HFFc6 (cell line): ENCODE data around the gene MIER1. TPM values are rescaled to one million over a fixed set of nuclear protein-coding genes. Genes with fewer than 3 reads are reported as not detected.

Experiments
- DNase-seq: peaks from one replicate; pipeline ENCODE4 v3.0.0-alpha.2; 2018
- H3K27ac Mint-ChIP-seq: 2 replicates; pipeline ENCODE4 v1.8.0; 2020; ENCODE audit warnings: mild to moderate bottlenecking, mixed read lengths
- H3K27me3 Mint-ChIP-seq: 2 replicates; pipeline ENCODE4 v1.8.0; 2021; ENCODE audit warnings: mild to moderate bottlenecking, moderate library complexity, mixed read lengths; ENCODE audit not compliant: insufficient read depth
- H3K36me3 Mint-ChIP-seq: 2 replicates; pipeline ENCODE4 v1.8.0; 2021; ENCODE audit warnings: low read depth, mixed read lengths
- H3K4me1 Mint-ChIP-seq: 2 replicates; pipeline ENCODE4 v1.8.0; 2020; ENCODE audit warnings: low read depth, mixed read lengths
- H3K4me3 Mint-ChIP-seq: 2 replicates; pipeline ENCODE4 v1.8.0; 2020; ENCODE audit warnings: mild to moderate bottlenecking, moderate library complexity, mixed read lengths
- H3K9me3 Mint-ChIP-seq: 2 replicates; pipeline ENCODE4 v1.8.0; 2020; ENCODE audit warnings: mild to moderate bottlenecking, mixed read lengths
- CTCF ChIP-seq: fragments of 200-600 bp; sonication (generic); IDR thresholded peaks from 2 replicates; pipeline ENCODE4 v1.5.0; 2021; ENCODE audit warnings: antibody characterized with exemption, mild to moderate bottlenecking
- total RNA-seq, 6 experiments: library from RNA; stranded (reverse); fragmentation: NEBNext Ultra II Directional; extraction: Animal tissue kit (Norgen Biotek cat#: 25700); gene quantifications; 2 replicates in 1 of 6; 3 replicates in 5 of 6; pipeline ENCODE4 v1.2.3, GENCODE V29; 2021

Gene MIER1
- total RNA-seq, 6 experiments from 2014 or later = 28.0 to 37.5 (median 33.7) TPM

- no peak for TF ChIP-seq CTCF
- no peaks in the 10 kb centered on the region for H3K27me3 Mint-ChIP-seq
- H3K4me1 Mint-ChIP-seq = no peaks in the 10 kb centered on the region; the same call in 1 of the 2 replicates
- H3K27ac Mint-ChIP-seq = no peak overlapping the region
- no peak for DNase-seq
- 0 out of 2 replicates have a peak, but pooled peaks cover 5% of the 10 kb centered on the region for H3K9me3 Mint-ChIP-seq
- H3K36me3 Mint-ChIP-seq = peaks cover 31% of the 10 kb centered on the region
- H3K4me3 Mint-ChIP-seq = no peak overlapping the region
Measured at GRCh38 chr1:67029472-67029871, 104.7 kb downstream of the MIER1 start.

GRCh38 chr1:67031121-67031858 is 106.5 kb downstream of the MIER1 start:
- TF ChIP-seq CTCF = no peak
- DNase-seq = no peak
- H3K4me3 Mint-ChIP-seq = no peak overlapping the region
- peaks cover 5% of the 10 kb centered on the region; the same call in 1 of the 2 replicates for H3K9me3 Mint-ChIP-seq
- no peaks in the 10 kb centered on the region; the same call in 1 of the 2 replicates for H3K4me1 Mint-ChIP-seq
- H3K36me3 Mint-ChIP-seq = peaks cover 35% of the 10 kb centered on the region
- no peak overlapping the region for H3K27ac Mint-ChIP-seq
- H3K27me3 Mint-ChIP-seq = no peaks in the 10 kb centered on the region

- TF ChIP-seq CTCF = no peak
- Mint-ChIP-seq H3K4me1 (no peaks in the 10 kb centered on the region; the same call in 1 of the 2 replicates), H3K27ac (no peak overlapping the region), H3K9me3 (peaks cover 5% of the 10 kb centered on the region; the same call in 1 of the 2 replicates), H3K4me3 (no peak overlapping the region), H3K27me3 (no peaks in the 10 kb centered on the region), H3K36me3 (peaks cover 40% of the 10 kb centered on the region)
- DNase-seq = no peak
Measured at GRCh38 chr1:67031859-67032247, 107.1 kb downstream of the MIER1 start.

Other genes with a start within 250 kb of the MIER1 start
- 1 to 10 TPM in 4 of 6 experiments, under 1 TPM in 2; 0.69 to 2.4 (median 1.8) TPM for gene DYNLT5, start 172.5 kb upstream of the MIER1 start, total RNA-seq
- gene INSL5, start 123.7 kb upstream of the MIER1 start, total RNA-seq = not detected
- gene DNAI4, start 134 bp upstream of the MIER1 start, total RNA-seq = 1 to 10 TPM; 1.3 to 4.3 (median 3.4) TPM
- gene SLC35D1, start 129.2 kb downstream of the MIER1 start, total RNA-seq = 10 to 100 TPM; 19.8 to 26.0 (median 22.3) TPM
- not detected for gene C1orf141, start 210.0 kb downstream of the MIER1 start, total RNA-seq
- gene IL23R, start 241.5 kb downstream of the MIER1 start, total RNA-seq = not detected